IPS-18c (cell line): ENCODE measurements around the gene TMEM63B.
"Not testable (repeated sequence)": the region's sequence is repeated elsewhere in the genome, so short reads cannot be mapped to it uniquely, and the experiment has no call there.

Experiments used
- H3K4me3 ChIP-seq: 2 replicates; pipeline ENCODE4 v1.7.0; 2013; ENCODE audit warnings: low read depth, mild to moderate bottlenecking, low read length, moderate library complexity; ENCODE audit not compliant: insufficient read depth
- H3K9me3 ChIP-seq: one replicate; pipeline ENCODE4 v1.6.1; 2013; ENCODE audit warnings: mild to moderate bottlenecking, low read length, moderate library complexity; ENCODE audit not compliant: control insufficient read depth, insufficient read depth

Gene TMEM63B

DNA sequence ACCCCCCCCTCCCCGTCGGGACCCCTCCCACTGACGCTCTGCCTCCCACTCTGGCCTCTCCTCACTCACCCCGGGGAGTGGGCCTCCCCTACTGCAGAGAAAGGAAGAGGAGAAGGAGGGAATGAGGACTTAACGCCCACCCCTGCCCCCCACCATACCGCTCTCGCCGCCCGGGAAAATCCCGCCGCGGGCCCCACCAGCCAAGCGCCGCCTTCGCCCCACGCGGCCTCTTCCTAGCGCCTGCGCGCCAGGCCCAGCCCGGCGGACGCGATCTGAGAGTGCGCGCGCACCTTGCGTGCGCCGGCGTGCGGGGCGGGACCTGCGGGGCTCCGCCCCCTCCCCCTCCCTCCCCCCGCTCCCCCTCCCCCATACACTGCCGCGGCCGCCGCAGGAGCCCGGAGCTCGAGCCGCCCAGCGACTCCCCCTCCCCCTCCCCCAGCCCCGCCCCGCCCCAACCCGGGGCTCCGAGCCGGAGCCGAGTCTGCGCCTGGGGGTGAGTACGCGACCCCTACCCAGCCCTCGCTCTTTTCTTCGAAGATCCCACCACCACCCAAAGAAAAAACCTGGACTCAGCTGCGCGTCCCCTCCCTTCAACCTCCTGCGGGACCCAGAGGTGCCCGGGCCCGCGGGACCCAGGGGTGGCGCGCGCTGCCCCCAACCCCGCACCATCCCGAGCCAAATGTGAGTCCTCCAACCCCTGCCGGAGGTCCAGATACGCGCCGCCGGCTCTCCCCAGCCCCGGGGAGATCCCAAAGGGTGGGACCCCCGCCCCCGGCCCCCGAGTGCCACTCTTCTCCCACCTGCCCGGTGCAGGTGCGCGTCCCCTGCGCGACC lies at the start of gene TMEM63B, which contains the start of gene MRPL14:
Gene TMEM63B (plus strand): TSS at position 369 of the 834 bp plus-strand sequence. CDS start 7,031 bp downstream, outside the sequence.
Gene MRPL14 (minus strand): TSS at position 267 of the 834 bp plus-strand sequence. CDS start 10,841 bp downstream, outside the sequence.
- H3K4me3 ChIP-seq: peak within 1 kb of the TSS; percentile 84
- H3K9me3 ChIP-seq: no peaks in the 10 kb centered on the region

- Histone ChIP-seq H3K9me3 (no peaks in the 10 kb centered on the region), H3K4me3 (no peak overlapping the region)
Observed at GRCh38 chr6:44078219-44078826, 49.0 kb upstream of the TMEM63B start.

- Histone ChIP-seq H3K9me3 (no peaks in the 10 kb centered on the region), H3K4me3 (no peak overlapping the region)
Observed at GRCh38 chr6:44078827-44079671, 48.3 kb upstream of the TMEM63B start.

DNA sequence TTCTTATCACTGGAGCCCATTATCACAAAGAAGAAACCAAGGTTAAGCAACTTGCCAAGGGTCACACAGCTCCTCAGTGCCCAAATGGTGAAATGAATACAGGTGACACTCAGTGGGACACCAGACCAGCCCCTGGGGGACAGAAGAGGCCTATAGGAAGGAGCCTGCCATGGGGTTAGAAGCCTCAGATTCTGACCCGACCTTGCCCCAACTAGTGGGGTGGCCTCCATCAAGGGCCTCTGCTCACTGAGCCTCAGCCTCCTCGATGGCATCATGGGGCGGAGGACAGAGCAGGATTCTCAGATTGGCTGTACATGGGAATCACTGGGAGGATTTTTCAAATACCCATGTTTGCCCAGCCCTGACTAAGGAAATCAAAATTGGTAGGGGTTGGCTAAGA lies 47.7 kb upstream of the TMEM63B start:
- Histone ChIP-seq H3K9me3 (no peaks in the 10 kb centered on the region), H3K4me3 (no peak overlapping the region)

- Histone ChIP-seq H3K4me3 (no peak overlapping the region), H3K9me3 (no peaks in the 10 kb centered on the region)
Observed at GRCh38 chr6:44080561-44081521, 46.5 kb upstream of the TMEM63B start.

GRCh38 chr6:44081753-44082152 lies 45.6 kb upstream of the TMEM63B start:
- no peak overlapping the region for H3K4me3 ChIP-seq
- H3K9me3 ChIP-seq: no peaks in the 10 kb centered on the region

DNA sequence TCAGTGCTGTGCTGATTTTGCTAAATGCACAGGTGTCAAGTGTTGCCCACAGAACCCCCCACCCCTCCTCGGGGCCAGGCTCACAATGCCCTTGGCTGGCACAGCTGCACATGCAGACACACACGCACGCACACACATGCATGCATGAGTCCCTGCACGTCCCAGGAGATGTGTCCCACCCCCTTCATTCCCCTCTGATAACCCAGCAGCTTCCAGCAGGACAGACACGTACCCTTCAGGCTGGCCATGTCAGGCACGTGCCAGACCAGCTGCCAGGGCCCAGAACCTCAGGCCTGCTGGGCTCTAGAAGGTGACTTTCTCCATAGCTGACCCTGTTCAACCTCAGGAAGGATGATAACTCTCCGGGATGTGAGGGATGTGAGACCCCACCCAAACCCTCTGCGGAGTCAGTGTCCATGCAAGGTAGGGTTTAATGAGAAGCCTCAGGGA lies 44.5 kb upstream of the TMEM63B start:
- Histone ChIP-seq H3K9me3 (no peaks in the 10 kb centered on the region), H3K4me3 (no peak overlapping the region)

- H3K4me3 ChIP-seq: no peak overlapping the region
- no peaks in the 10 kb centered on the region for H3K9me3 ChIP-seq
Observed at GRCh38 chr6:44084231-44085014, 42.9 kb upstream of the TMEM63B start.

- Histone ChIP-seq H3K9me3 (no peaks in the 10 kb centered on the region), H3K4me3 (no peak overlapping the region)
Observed at GRCh38 chr6:44085219-44085618, 42.1 kb upstream of the TMEM63B start.

DNA sequence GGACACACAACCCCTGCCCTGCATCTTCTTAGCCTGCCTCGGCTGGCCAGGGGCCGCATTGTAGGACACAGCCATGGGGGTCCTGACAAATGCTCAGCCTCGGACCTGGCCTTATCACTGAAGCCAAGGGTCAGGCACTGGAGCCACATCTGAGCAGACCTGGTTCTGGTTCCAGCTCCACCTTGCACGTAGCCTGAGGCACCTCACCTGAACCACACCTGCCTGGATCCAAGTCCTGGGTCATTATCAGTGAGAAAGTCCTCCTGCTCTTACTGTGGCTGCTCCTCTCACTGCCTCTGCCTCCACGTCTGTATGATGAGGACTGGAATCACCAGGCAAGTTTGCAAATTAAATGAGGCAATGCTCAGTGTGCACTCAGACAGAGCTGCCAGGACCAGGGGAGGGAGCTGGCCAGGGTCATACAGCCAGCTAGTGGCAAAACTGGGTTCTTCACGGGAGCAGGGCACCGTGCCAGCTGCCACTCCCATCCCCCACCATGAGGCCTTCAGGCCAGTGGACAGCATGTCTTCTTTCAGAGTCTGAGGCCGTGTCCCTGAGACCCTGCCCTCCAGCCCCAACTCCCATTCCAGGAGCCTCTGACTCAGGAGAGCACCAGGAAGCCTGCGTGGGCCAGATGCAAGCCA lies 40.3 kb upstream of the TMEM63B start:
- no peak overlapping the region for H3K4me3 ChIP-seq
- H3K9me3 ChIP-seq: no peaks in the 10 kb centered on the region

DNA sequence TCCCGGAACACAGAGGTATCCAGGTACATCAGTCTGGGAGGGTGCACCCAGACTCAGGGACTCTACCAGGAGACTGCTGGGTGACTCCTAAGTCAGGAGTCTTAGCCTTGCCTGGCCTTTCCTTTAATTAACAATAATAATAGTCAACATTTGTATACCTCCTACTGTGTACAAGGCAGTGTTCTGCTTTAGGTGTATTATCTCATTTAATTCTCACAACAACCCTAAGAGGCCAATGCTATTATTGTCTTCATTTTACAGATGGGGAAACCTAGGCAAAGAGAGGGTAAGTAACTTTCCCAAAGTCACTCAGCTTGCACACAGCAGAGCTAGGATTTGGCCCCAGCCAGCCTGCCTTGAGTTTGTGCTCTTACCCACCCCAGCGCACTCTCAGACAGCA lies 39.7 kb upstream of the TMEM63B start:
- H3K9me3 ChIP-seq: no peaks in the 10 kb centered on the region
- no peak overlapping the region for H3K4me3 ChIP-seq

DNA sequence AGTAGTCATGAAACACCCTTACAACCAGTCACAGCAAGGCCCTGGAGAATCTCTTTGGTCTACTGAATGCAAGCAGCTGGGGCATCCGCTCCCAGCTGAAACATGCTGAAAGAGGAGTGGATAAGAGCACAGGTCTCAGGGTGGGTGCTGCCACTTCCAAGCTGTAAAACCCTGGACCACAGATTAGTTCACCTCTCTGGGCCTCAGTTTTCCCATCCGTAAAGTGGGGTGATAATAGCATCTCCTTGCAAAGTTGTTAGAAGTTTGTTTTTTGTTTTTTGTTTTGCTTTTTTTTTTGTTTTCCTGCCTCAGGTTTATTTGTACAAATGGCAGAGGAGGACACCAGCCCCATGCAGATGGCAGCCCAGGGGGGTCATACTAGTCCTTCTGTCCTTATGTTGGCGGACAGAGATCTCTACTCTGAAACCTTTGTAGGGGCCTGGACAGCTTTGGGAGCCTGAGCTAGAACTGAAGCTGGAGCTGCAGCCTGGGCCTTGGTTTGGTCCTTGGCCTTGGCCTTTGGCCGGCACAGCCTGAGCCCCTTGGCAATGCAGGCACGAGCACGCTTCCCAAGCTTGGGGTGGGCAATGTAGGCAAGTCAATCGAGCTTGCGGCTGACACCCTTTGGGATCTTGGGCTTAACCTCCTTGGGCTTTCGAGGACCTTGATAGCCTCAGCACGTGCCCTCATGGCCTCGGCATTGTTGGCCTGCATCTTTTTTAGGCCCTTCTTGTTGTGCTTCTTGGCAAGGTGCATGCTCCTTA lies 38.3 kb upstream of the TMEM63B start:
- Histone ChIP-seq H3K4me3 (no peak overlapping the region), H3K9me3 (no peaks in the 10 kb centered on the region)

GRCh38 chr6:44090465-44090864 lies 36.9 kb upstream of the TMEM63B start:
- no peak overlapping the region for H3K4me3 ChIP-seq
- H3K9me3 ChIP-seq: no peaks in the 10 kb centered on the region

DNA sequence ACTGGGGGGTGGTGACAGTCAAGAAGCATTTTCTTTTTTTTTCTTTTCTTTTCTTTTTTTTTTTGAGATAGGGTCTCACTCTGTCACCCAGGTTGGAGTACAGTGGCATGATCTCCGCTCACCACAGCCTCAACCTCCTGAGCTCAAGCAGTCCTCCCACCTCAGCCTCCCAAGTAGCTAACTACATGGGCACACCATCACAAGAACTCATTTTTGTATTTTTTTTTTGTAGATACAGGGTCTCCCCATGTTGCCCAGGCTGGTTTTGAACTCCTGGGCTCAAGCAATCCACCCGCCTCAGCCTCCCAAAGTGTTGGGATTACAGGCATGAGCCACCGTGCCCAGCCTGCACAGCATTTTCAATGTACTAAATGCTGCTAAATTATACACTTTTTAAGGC lies 36.0 kb upstream of the TMEM63B start:
- H3K9me3 ChIP-seq, H3K4me3 ChIP-seq: not testable (repeated sequence)
